Transverse colon (tissue), 4 donors: Measurements from ENCODE around the gene SPINK14. TPM values are rescaled to one million over a fixed set of nuclear protein-coding genes. Genes with fewer than 3 reads are reported as not detected.

Experiments used
- DNase-seq: peaks from one replicate; pipeline ENCODE4 v3.0.0-alpha.2; 2019
- H3K27ac ChIP-seq, 4 donors: fragments of 200-600 bp; sonication (generic); 2 replicates each; pipeline ENCODE4 v1.5.1; 2016 to 2018; ENCODE audit warnings: inconsistent platforms in 4 of 4
- H3K27me3 ChIP-seq: fragments of 200-600 bp; sonication (generic); 2 replicates; pipeline ENCODE4 v1.5.1; 2017; ENCODE audit warnings: inconsistent platforms
- H3K36me3 ChIP-seq, 4 donors: fragments of 200-600 bp; sonication (generic); 2 replicates each; pipeline ENCODE4 v1.5.1; 2017 to 2019; ENCODE audit warnings: inconsistent platforms in 4 of 4
- H3K4me1 ChIP-seq, 4 donors: fragments of 200-600 bp; sonication (generic); 2 replicates each; pipeline ENCODE4 v1.5.1; 2017 to 2020; ENCODE audit warnings: inconsistent platforms in 4 of 4
- H3K4me3 ChIP-seq, 4 donors: fragments of 200-600 bp; sonication (generic); 1 replicate in 1 of 4; 2 replicates in 3 of 4; pipeline versions ENCODE4 v1.5.1 to v1.6.1; 2017 to 2019; ENCODE audit warnings: inconsistent platforms in 4 of 4
- H3K9me3 ChIP-seq, 2 donors: fragments of 200-600 bp; sonication (generic); 2 replicates each; pipeline ENCODE4 v1.5.1; 2017 to 2019; ENCODE audit warnings: inconsistent platforms in 2 of 2
- EP300 ChIP-seq: sonication (generic); formaldehyde crosslinking; IDR thresholded peaks from one replicate; pipeline ENCODE4 v1.6.1; 2017; ENCODE audit warnings: antibody characterized with exemption, low read depth
- POLR2A ChIP-seq: fragments of 450-650 bp; IDR thresholded peaks from one replicate; pipeline ENCODE4 v1.6.1; 2016; ENCODE audit warnings: antibody characterized with exemption, mild to moderate bottlenecking, moderate library complexity
- POLR2AphosphoS5 ChIP-seq, 3 donors: sonication (generic); formaldehyde crosslinking; IDR thresholded peaks; one replicate each; pipeline ENCODE4 v1.6.1; 2016; ENCODE audit warnings: antibody characterized with exemption in 3 of 3
- WGBS, 2 donors: methylation state at CpG; one replicate each; pipeline ENCODE4 v1.1.5; 2018; ENCODE audit warnings: low coverage in 1 of 2; 5-methylcytosine and 5-hydroxymethylcytosine counted together
- in situ Hi-C, 4 donors: fragments of 200-750 bp; cut with MboI; loops; one replicate each; pipeline versions ENCODE4 v1.15.0 to v1.15.1; 2017; ENCODE audit warnings: low sequenced_read_pairs in 3 of 4, low pct_ligation_motif_present in 1 of 4, low pct_unique_long_range_greater_than_20kb in 1 of 4
- intact Hi-C: fragments of 100-400 bp; cut with DNase I; formaldehyde crosslinking; loops from one replicate; pipeline ENCODE4 v1.15.1; 2023; ENCODE audit warnings: low total_unique reads
- small RNA-seq, 4 donors: library from RNA; depleted of rRNA; stranded (forward); fragments of <200 nt; gene quantifications; one replicate each; pipeline ENCODE3, GENCODE V24; 2016
- total RNA-seq, 4 donors: library from RNA; depleted of rRNA; stranded (reverse); fragments of >200 nt; gene quantifications; one replicate each; pipeline ENCODE4 v1.1.0, GENCODE V29; 2016
- TF ChIP-seq, protein P1 (sequence below), 5 experiments: fragments of 200-600 bp in 3 of 5; fragments of 450-650 bp in 2 of 5; sonication (generic) in 3 of 5; IDR thresholded peaks; 1 replicate in 2 of 5; 2 replicates in 3 of 5; pipeline ENCODE4 v1.5.1; 2016 to 2017; ENCODE audit warnings: antibody characterized with exemption in 5 of 5, inconsistent platforms in 3 of 5, mild to moderate bottlenecking in 2 of 5, moderate library complexity in 1 of 5

Gene SPINK14
- total RNA-seq, 4 donors from 2014 or later = not detected

DNA sequence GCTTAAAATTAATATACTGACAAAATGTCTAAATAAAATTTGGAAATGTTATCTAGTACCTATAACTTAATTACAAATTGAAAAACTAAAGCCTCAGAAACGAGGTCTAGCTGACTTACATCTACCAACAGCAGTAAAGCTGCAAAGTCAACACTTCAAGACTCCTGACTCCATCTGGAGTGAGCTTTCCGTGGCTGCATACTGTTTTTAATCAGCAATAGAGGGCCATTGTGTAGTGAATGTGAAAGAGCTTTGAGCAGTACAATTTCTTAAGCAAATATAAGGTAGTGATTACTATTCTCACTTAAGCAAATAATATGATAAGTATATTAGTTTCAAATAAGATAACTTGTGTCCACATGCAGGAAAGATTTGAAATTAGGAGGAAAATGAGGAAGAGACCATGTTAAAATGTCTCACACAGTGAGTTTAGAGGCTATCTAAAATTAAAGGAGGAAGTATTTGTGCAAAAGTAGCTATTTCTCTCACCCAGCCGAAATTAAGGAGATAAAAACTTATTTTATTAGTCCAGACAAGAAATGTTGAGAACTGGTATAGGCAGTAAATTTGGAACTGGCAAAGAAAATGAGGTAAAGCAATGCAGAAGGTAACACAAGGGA, 40.9 kb downstream of the SPINK14 start:
- intact Hi-C loops = no loop called here
- no peak overlapping the region for H3K27ac ChIP-seq

DNA sequence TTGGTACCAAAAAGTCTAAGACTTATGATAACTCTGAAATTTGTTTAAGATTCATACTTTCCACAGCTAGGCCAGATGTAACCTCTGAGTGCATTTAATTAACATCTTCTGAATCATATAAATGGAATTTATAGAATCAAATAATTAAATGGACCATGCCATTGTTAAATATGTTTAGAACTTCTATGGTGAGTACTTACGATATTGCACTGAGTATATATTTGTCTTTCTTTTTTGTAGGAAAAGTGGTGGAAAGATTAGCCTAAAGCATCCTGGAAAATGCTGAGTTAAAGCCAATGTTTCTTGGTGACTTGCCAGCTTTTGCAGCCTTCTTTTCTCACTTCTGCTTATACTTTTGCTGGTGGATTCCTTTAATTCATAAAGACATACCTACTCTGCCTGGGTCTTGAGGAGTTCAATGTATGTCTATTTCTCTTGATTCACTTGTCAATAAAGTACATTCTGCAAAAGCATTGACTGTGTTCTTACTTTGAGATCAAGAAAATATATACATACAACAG, 46.4 kb downstream of the SPINK14 start:
- no peaks in the 10 kb centered on the region for H3K4me1 ChIP-seq
- no peaks in the 10 kb centered on the region for H3K9me3 ChIP-seq
- intact Hi-C loops (no loop called here), in situ Hi-C loops (no loop called here)
- no peak overlapping the region for H3K27ac ChIP-seq
- DNase-seq = no peak
- H3K27me3 ChIP-seq = no peaks in the 10 kb centered on the region
- no peak overlapping the region for H3K4me3 ChIP-seq
- TF ChIP-seq, protein P1, sequence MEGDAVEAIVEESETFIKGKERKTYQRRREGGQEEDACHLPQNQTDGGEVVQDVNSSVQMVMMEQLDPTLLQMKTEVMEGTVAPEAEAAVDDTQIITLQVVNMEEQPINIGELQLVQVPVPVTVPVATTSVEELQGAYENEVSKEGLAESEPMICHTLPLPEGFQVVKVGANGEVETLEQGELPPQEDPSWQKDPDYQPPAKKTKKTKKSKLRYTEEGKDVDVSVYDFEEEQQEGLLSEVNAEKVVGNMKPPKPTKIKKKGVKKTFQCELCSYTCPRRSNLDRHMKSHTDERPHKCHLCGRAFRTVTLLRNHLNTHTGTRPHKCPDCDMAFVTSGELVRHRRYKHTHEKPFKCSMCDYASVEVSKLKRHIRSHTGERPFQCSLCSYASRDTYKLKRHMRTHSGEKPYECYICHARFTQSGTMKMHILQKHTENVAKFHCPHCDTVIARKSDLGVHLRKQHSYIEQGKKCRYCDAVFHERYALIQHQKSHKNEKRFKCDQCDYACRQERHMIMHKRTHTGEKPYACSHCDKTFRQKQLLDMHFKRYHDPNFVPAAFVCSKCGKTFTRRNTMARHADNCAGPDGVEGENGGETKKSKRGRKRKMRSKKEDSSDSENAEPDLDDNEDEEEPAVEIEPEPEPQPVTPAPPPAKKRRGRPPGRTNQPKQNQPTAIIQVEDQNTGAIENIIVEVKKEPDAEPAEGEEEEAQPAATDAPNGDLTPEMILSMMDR (IDR thresholded peaks at IDR 0.05) = no peak
- TF ChIP-seq POLR2A = no peak
- no peak for TF ChIP-seq POLR2AphosphoS5 (IDR thresholded peaks at IDR 0.05)
- TF ChIP-seq EP300 = no peak
- H3K36me3 ChIP-seq = no peaks in the 10 kb centered on the region
- 64 to 71% methylated on average over 1 of the region's 1 CpG for WGBS, 2 donors

More for the DNA sequence above, 40.9 kb downstream of the SPINK14 start:
- 19 to 31% methylated on average over 3 of the region's 3 CpGs for WGBS, 2 donors
- TF ChIP-seq POLR2AphosphoS5 (IDR thresholded peaks at IDR 0.05) (no peak), POLR2A (no peak), EP300 (no peak)
- TF ChIP-seq, protein P1 (IDR thresholded peaks at IDR 0.05) = no peak
- no peak for DNase-seq
- Histone ChIP-seq H3K9me3 (no peaks in the 10 kb centered on the region), H3K36me3 (no peaks in the 10 kb centered on the region), H3K27me3 (no peaks in the 10 kb centered on the region), H3K4me3 (no peak overlapping the region), H3K4me1 (peaks cover 0 to 3% (median 0%) of the 10 kb centered on the region in 4 donors)
- in situ Hi-C loops = no loop called here

DNA sequence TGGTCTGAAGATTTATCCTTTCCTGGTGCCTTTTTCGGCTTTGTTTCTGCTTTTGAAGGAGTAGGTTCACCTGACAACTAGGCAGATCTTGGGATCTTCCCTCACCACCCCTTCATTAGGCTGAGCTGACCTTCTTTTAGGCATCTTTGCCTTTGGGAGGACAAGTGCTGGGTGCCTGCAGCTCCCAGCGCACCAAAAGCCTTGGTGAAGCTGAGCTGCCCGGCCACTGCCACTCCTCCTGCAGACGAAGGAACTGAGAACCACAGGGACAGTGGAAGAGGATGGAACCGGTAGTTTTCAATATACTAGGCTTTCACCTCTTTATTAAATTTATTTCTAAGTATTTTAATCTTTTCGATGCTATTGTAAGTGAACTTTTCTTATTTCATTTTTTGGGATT, 53.2 kb downstream of the SPINK14 start:
- in situ Hi-C loops = no loop called here
- no peaks in the 10 kb centered on the region for H3K4me1 ChIP-seq

DNA sequence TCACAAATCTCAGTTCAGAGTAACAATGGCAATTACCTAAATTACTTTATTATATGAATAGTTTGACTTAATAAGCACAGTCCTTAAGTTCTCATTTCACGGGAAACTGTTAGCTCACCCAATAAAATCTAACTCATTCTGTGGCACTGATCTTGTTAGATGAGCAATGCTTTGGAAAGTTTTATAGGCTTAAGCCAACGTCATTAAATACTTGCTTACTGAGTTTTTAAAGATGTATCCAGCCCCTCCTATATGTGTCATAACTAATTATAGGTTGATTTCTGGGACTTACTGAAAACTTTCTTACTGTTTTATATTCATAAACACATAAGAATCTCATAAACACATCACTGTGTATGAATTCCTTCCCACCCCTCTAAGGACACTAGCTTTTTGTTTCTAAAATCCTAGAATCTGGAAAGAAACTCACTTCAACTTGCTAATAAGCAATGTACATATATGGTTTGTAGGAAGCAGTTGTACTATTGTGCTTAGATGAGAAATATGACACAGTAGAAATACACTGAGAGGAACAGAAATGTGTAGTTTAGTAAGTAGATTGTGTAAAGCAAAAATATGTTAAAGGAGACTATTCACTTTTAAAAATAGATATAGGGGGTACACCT, 55.9 kb downstream of the SPINK14 start:
- in situ Hi-C loops (no loop called here), intact Hi-C loops (no loop called here)
- TF ChIP-seq POLR2AphosphoS5 (IDR thresholded peaks at IDR 0.05) = peak in 1 of 3 donors; percentile 32
- no peak for TF ChIP-seq POLR2A
- TF ChIP-seq, protein P1 (IDR thresholded peaks at IDR 0.05) = no peak
- peak; percentile 37 for TF ChIP-seq EP300
- Histone ChIP-seq H3K27me3 (no peaks in the 10 kb centered on the region), H3K27ac (no peak overlapping the region), H3K36me3 (no peaks in the 10 kb centered on the region), H3K9me3 (no peaks in the 10 kb centered on the region), H3K4me3 (no peak overlapping the region), H3K4me1 (no peaks in the 10 kb centered on the region)
- 25 to 26% methylated on average over 2 of the region's 2 CpGs for WGBS, 2 donors
- no peak for DNase-seq

More for the DNA sequence above, 53.2 kb downstream of the SPINK14 start:
- Histone ChIP-seq H3K9me3 (no peaks in the 10 kb centered on the region), H3K27me3 (no peaks in the 10 kb centered on the region), H3K4me3 (no peak overlapping the region), H3K36me3 (no peaks in the 10 kb centered on the region), H3K27ac (no peak overlapping the region)
- DNase-seq = no peak
- TF ChIP-seq, protein P1 (IDR thresholded peaks at IDR 0.05) = no peak
- TF ChIP-seq EP300 (no peak), POLR2A (no peak), POLR2AphosphoS5 (IDR thresholded peaks at IDR 0.05) (no peak)
- intact Hi-C loops = no loop called here
- 80 to 100% methylated on average over 2 to 6 of the region's 6 CpGs for WGBS, 2 donors

Small RNA genes lying within 50 kb of the gene (small RNA-seq; reads per million reads assigned to genes)
- 0 reads per million in 4 donors for gene HMGN1P16

Other genes starting within 250 kb of the SPINK14 start
- 1 to 10 TPM; 2.6 to 7.1 (median 4.1) TPM for gene SPINK5, start 104.6 kb upstream of the SPINK14 start, total RNA-seq
- gene SPINK6, start 34.5 kb downstream of the SPINK14 start, total RNA-seq = not detected
- gene MARCOL, start 70.0 kb downstream of the SPINK14 start, total RNA-seq = not detected
- not detected for gene SPINK13, start 100.2 kb downstream of the SPINK14 start, total RNA-seq
- gene SPINK7, start 143.9 kb downstream of the SPINK14 start, total RNA-seq = not detected
- gene SPINK9, start 167.0 kb downstream of the SPINK14 start, total RNA-seq = not detected
- 100 to 1,000 TPM in 1 of 4 donors, 10 to 100 TPM in 3; 70.0 to 182 (median 79.3) TPM for gene FBXO38, start 215.4 kb downstream of the SPINK14 start, total RNA-seq